ENCODE data around the gene C1orf115. TPM values are rescaled to one million over a fixed set of nuclear protein-coding genes. Genes with fewer than 3 reads are reported as not detected.
"Not testable (repeated sequence)": the region's sequence is repeated elsewhere in the genome, so short reads cannot be mapped to it uniquely, and the experiment has no call there.

The C1orf115 gene, protein sequence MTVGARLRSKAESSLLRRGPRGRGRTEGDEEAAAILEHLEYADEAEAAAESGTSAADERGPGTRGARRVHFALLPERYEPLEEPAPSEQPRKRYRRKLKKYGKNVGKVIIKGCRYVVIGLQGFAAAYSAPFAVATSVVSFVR
- polyA plus RNA-seq (ENCODE audit: insufficient read length in 10 of 10) = 10 to 100 TPM in 8 of 10 donors, 1 to 10 TPM in 2; 9.1 to 14.7 (median 11.9) TPM
- long read RNA-seq, donor 1, partial matches to known transcripts = 0 of 3 reads
- long read RNA-seq, donor 1, other reads (novel, unspliced or antisense) = 0 of 3 reads
- long read RNA-seq, donor 2, partial matches to known transcripts = 0 of 1 reads
- long read RNA-seq, donor 2, other reads (novel, unspliced or antisense) = 0 of 1 reads
- long read RNA-seq, donor 3 = 0 reads
- long read RNA-seq, donor 4, transcript C1orf115-201 (2 exons, 3,413 nt) = major isoform, 5 of 11 reads
- long read RNA-seq, donor 4, partial matches to known transcripts = 6 of 11 reads
- long read RNA-seq, donor 4, other reads (novel, unspliced or antisense) = 0 of 11 reads
- long read RNA-seq, donor 5, transcript C1orf115-201 (2 exons, 3,413 nt) = major isoform, 12 of 12 reads
- long read RNA-seq, donor 5, partial matches to known transcripts = 0 of 12 reads
- long read RNA-seq, donor 5, other reads (novel, unspliced or antisense) = 0 of 12 reads
- long read RNA-seq, donor 6, transcript C1orf115-201 (2 exons, 3,413 nt) = major isoform, 8 of 8 reads
- long read RNA-seq, donor 6, partial matches to known transcripts = 0 of 8 reads
- long read RNA-seq, donor 6, other reads (novel, unspliced or antisense) = 0 of 8 reads
- long read RNA-seq, donor 7, partial matches to known transcripts = 0 of 4 reads
- long read RNA-seq, donor 7, other reads (novel, unspliced or antisense) = 0 of 4 reads
- long read RNA-seq, donor 8, transcript C1orf115-201 (2 exons, 3,413 nt) = major isoform, 5 of 5 reads
- long read RNA-seq, donor 8, partial matches to known transcripts = 0 of 5 reads
- long read RNA-seq, donor 8, other reads (novel, unspliced or antisense) = 0 of 5 reads
- long read RNA-seq, donor 9, partial matches to known transcripts = 0 of 1 reads
- long read RNA-seq, donor 9, other reads (novel, unspliced or antisense) = 0 of 1 reads

GRCh38 chr1:220690140-220691052 lies at the start of gene C1orf115:
Gene C1orf115 (plus strand): TSS chr1:220690363. CDS start chr1:220690403, 40 bp downstream.
- DNase-seq = peak; percentile 34 to 87 (median 81)

DNA sequence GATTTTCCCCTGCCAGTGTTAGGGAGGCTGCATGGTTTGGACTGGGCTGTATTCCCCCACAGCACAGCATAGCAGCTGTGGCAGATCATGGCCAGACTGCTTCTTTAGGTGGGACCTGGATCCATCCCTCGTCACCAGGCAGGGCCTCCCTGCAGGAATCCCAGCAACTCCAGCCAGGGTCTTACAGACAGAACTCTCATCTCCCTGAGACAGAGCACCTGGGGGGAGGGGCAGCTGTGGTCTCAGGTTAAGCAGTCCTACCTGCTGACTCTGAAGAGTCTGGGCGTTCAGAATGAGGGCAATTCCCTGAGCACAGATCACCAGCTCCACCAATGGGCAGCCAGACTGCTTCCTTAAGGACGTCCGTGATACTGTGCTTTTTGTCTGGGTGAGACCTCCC lies 47.9 kb upstream of the C1orf115 start:
- DNase-seq = no peak

GRCh38 chr1:220652995-220653394 lies 37.2 kb upstream of the C1orf115 start:
- no peak for DNase-seq

- no peak for DNase-seq
These were observed 34.7 kb upstream of the C1orf115 start for GRCh38 chr1:220655509-220655908.

DNA sequence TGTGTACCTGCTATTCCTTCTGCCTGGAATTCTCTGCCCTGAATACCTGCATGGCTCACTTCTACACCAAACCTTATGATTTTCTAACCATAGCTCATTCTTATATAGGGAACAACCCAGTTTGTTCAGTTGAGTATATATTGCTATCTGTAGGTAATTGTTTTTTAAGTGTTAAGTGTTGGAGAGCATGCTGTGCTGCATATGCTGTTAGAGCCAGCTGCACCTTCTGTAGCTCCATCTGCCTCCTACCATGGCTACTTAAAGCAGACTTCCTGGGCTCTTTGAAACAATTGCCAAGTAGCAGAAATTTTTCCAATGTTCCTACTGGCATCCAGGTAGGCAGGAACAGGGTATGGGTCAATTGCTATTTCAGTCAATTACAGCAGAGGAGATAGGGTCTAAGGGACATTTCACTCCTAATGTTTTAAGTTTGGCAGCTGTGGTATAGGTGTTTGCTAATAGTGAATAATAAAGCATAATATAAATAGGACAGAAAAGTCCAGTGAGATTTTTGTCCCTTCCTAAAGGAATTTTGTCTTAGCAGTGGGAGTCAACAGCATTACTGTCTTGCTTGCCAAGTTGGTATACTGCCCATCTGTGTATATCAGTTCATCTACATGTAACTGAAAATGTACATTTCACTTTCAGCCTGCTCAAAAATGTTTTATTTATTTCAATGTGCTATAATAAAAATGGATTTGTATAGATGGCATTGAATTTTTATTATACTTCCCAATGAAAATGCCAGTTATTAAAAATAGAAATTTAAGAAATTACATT lies 34.0 kb upstream of the C1orf115 start:
- no peak for DNase-seq

GRCh38 chr1:220666349-220666748 lies 23.8 kb upstream of the C1orf115 start:
- DNase-seq = no peak

DNA sequence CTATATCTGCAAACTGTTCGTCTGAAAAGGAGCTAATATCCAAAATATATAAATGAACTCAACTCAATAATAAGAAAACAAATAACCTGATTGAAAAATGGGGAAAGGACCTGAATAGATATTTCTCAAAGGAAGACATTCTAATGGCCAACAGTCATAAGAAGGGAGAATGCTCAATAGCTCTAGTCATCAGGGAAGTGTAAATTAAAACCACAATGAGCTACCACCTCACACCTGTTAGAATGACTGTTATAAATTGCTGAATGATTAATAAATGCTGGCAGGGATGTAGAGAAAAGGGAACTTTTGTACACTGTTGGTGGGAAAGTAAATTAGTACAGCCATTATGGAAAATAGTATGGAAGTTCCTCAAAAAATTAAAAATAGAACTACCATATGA lies 21.2 kb upstream of the C1orf115 start:
- DNase-seq = no peak

- no peak for DNase-seq
These were observed 19.8 kb upstream of the C1orf115 start for GRCh38 chr1:220670365-220670764.

- DNase-seq = no peak
These were observed 16.2 kb upstream of the C1orf115 start for GRCh38 chr1:220673921-220674320.

DNA sequence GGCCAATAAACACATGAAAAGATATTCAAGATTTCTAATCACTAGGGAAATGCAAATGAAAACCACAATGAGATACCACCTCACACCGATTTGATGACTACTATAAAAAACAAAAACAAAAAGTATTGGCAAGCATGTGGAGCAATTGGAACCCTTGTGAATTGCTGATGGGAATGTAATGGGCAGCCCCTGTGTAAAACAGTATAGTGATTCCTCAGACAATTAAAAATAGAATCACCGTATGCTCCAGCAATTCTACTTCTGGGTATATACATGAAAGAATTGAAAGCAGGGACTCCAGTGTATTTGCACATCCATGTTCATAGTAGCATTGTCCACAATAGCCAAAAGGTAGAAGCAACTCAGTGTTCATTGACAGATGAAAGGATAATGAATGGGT lies 12.9 kb upstream of the C1orf115 start:
- DNase-seq = no peak

DNA sequence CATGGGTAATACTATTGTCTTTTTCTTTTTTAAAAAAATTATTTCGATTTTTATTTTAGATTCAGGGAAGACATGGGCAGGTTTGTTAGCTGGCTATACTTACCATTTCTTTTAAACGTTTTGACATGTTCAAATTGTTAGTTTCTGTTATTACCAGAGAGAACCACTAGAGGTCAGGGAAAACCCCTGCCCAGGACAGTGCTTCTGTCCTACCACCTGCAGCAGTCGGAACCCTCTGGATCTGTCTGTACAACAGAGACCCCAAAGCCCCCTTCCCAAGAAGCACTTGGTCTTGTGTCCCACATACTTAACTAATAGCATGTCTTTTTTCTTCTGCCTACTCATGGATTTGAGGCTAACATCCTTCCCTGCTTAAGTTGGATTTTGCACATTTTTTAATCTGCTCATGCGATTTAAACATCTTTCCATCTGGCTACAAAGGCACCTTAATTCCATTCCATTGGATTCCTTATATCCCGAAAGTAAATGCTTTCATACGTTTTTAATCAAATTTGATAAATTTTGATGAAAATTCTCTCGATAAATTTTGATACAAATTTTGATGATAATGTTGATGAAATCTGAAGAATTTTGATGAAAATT lies 10.0 kb upstream of the C1orf115 start:
- DNase-seq = peak in 2 of 3 donors; percentile 38 to 62

DNA sequence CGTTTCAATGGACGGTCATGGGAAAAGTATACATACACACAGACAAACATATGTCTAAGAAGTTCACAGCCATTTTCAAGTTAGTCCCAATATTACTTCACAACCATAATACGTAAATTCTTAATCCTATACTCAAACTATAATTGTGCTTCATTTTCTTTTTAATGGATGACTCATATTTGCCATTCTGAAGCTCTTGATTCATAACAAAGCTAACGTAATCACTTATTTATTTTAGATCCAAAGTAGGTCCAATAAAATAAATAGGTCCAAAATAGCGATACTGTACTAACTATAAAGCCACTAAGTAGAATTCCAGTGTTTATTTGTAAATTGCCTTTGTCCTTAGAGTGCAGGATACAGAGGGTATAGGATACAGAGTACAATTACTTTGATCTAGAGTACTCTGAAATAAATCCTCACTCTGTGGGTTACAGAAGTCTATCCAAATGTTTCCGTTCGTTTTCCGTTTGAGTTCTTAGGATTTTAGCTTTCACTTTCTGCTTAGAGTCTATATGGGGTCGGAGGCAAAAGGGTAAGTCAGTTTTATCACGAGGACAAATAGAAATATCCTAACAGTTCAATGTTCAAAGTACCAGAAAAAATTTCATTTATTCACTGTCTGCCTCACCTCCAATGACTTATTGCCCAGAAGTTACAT lies 8.8 kb upstream of the C1orf115 start:
- no peak for DNase-seq

DNA sequence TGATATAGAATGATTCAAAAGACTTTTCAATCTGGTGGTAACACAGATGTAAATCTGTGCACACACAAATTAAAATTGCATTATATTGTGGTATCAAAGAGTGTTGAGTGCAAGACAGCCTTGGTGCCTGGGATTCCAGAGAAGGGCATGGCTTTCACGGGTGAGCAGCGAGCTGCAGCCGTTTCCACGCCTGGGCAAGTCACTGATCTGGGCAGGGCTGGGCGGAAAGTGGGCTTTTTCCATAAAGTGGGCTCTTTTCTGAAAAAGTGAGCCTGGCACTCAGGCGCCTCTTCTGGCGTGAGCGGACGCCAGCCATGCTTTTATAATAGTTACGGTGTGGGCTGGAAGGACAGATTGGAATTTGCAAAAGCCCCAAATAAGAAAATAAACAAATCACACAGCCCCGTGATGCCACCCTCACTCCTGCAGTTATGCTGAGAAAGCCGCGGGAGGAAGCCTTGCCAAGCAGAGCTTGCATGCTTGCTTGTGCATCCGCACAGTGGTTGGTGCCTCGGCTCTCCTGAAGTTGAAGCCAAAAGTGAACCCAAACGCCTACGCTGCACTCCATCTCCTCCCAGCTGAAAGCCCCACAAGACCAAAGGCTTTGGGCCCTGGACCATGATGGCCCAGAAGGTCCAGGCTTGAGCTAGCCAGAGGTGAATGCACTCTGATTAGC lies 7.1 kb upstream of the C1orf115 start:
- no peak for DNase-seq

DNA sequence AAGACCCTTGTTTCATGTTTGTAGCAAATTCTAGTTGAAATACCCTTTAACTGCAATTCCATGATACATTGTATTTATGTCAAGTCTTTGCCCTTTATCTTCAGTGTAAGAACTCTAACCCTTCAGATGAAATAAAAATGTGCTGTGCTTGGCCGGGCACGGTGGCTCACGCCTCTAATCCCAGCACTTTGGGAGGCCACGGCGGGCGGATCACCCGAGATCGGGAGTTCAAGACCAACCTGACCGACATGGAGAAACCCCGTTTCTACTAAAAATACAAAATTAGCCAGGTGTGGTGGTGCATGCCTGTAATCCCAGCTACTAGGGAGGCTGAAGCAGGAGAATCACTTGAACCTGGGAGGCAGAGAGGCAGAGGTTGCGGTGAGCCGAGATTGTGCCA lies 6.4 kb upstream of the C1orf115 start:
- not testable (repeated sequence) for DNase-seq

GRCh38 chr1:220684890-220685289 lies 5.3 kb upstream of the C1orf115 start:
- DNase-seq = no peak

DNA sequence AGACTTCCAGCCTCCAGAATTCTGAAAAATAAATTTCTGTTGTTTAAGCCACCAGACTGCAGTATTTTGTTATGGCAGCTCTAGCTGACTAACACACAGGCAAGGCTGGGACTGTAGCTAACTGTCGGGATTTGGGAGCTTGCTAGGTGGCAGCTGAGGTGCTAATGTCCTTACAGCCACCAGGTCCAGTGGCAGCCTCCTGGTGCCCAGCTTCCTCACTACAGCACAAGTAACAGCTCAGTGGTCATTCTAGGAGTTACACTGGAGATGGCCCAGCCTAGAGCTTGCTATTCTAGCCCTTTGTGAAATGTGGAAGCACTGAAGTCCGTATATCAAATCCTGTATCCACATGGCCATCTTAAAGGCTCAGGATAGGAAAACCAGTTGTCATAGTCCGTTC lies 4.3 kb upstream of the C1orf115 start:
- no peak for DNase-seq

GRCh38 chr1:220687809-220688208 lies 2.4 kb upstream of the C1orf115 start:
- no peak for DNase-seq

DNA sequence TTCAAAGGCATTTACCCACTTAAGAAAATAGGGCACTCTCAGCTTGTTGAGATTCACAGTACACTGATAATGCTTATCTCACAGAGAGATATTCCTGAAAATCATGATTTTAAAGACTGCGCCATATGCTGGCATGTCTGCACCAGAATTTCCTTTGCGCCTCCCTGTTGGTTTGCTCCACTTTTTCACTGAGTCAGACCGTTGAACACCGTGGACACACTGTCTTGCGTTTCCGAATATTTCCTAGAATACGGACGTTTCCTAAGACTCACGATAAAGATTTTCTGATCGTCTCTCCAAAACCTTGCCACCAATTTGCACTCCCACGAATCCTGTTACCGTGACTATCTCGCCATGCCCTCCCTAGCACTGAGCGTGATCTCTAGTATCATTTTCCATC lies 497 bp upstream of the C1orf115 start:
- no peak for DNase-seq

Measured in muscle of back (tissue), 13 donors.